ENCODE measurements around the gene CMIP. TPM values are rescaled to one million over a fixed set of nuclear protein-coding genes. Genes with fewer than 3 reads are reported as not detected.

The CMIP gene
- total RNA-seq, 1 experiment from 2014 or later: 10.7 TPM

GRCh38 chr16:81708266-81709015 is 263.8 kb downstream of the CMIP start:
- Histone ChIP-seq H3K36me3 (peaks cover 54% of the 10 kb centered on the region), H3K9me3 (replicated peaks) (no peaks in the 10 kb centered on the region), H3K4me1 (replicated peaks) (peaks cover 20% of the 10 kb centered on the region), H3K4me3 (no peak overlapping the region), H3K27me3 (replicated peaks) (no peaks in the 10 kb centered on the region), H3K27ac (no peak overlapping the region)
- no peak for DNase-seq (ENCODE audit: low read depth in 1 of 2, low spot score in 2 of 2)

DNA sequence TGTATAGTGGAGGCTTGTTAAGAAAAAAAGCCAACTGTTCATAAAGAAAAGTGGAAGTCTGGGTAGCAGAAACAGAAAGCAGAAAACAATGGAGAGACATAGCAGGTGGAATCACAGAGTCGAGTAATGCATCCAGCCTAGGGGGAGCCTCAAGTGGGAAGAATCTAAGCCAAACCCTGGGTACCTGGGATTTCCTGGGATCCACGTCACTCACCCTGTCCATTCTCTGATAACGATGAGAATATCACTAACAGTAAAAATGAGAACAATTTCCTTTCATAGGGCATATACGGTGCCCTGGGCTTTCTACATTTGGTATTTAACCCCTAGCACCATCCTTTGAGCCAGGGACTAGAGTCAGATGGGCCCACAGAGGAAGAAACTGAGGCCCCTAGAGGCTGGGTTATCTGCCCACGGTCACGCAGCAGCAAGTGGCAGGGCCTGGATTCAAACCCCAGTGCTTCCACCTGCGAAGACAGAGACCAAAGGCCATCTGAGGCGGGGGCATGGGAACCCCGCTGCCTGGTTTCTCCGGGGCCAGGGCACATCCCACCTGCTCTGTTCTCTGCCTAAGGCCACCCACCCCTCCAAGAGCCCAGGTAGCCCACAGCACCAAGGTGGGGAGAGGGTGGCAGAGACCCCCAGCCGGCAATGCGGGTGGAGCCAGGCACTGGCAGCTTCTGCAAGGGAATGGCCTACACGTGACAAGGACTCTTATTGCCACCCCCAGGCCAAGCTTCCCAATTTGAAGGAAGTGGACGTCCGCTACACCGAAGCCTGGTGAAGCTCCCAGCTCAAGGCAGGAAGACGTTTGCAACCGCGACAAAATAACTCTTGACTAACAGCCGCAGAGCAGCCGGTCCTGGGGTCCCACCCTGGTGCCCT is 264.6 kb downstream of the CMIP start:
- no peak overlapping the region for H3K4me3 ChIP-seq
- no peak overlapping the region for H3K27ac ChIP-seq
- H3K9me3 ChIP-seq (replicated peaks): no peaks in the 10 kb centered on the region
- DNase-seq (ENCODE audit: low read depth in 1 of 2, low spot score in 2 of 2): no peak
- H3K36me3 ChIP-seq: peaks cover 50% of the 10 kb centered on the region
- H3K4me1 ChIP-seq (replicated peaks): peaks cover 15% of the 10 kb centered on the region
- H3K27me3 ChIP-seq (replicated peaks): no peaks in the 10 kb centered on the region

- Histone ChIP-seq H3K4me1 (replicated peaks) (peaks cover 15% of the 10 kb centered on the region), H3K9me3 (replicated peaks) (no peaks in the 10 kb centered on the region), H3K27ac (no peak overlapping the region), H3K4me3 (no peak overlapping the region), H3K36me3 (peaks cover 45% of the 10 kb centered on the region), H3K27me3 (replicated peaks) (no peaks in the 10 kb centered on the region)
- no peak for DNase-seq (ENCODE audit: low read depth in 1 of 2, low spot score in 2 of 2)
These were observed 265.4 kb downstream of the CMIP start for GRCh38 chr16:81710044-81710443.

GRCh38 chr16:81710596-81710995 is 266.0 kb downstream of the CMIP start:
- no peak for DNase-seq (ENCODE audit: low read depth in 1 of 2, low spot score in 2 of 2)
- no peak overlapping the region for H3K27ac ChIP-seq
- peaks cover 40% of the 10 kb centered on the region for H3K36me3 ChIP-seq

DNA sequence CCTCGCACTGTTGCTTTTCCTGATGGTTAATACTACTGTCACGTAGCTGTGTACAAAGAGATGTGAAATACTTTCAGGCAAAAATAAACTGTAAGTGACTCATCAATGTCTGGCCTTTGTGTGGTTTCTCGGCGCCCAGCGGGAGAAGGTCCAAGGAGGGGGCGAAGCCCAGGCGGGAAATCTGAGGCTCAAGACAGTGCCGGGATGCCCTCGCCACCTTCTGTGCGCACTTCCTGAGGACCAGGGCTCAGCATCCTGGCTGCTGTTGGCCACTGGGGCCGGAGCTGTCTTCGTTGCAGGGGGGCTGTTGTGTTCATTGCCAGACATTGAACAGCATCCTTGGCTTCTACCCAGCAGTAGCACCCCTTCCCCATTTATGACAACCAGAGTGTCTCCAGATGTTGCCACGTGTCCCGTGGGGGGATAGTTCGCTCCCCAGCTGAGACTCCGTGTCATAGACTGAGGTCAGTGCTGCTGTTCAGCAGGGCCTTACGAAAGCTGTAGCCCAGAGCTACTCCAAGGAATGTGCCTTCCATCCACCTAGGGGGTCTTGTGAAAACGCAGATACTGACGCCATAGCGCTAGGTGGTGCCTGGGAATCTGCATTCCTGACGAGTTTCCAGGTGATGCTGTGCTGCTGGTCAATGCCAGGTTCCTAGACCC is 267.2 kb downstream of the CMIP start:
- Histone ChIP-seq H3K36me3 (peaks cover 28% of the 10 kb centered on the region), H3K4me3 (no peak overlapping the region), H3K27ac (peak overlapping the region; percentile 37), H3K9me3 (replicated peaks) (no peaks in the 10 kb centered on the region), H3K4me1 (replicated peaks) (peaks cover 15% of the 10 kb centered on the region), H3K27me3 (replicated peaks) (no peaks in the 10 kb centered on the region)
- DNase-seq (ENCODE audit: low read depth in 1 of 2, low spot score in 2 of 2): peak; percentile 92 to 93

More at GRCh38 chr16:81710596-81710995, 266.0 kb downstream of the CMIP start:
- Histone ChIP-seq H3K27me3 (replicated peaks) (no peaks in the 10 kb centered on the region), H3K9me3 (replicated peaks) (no peaks in the 10 kb centered on the region), H3K4me1 (replicated peaks) (peaks cover 15% of the 10 kb centered on the region), H3K4me3 (no peak overlapping the region)

DNA sequence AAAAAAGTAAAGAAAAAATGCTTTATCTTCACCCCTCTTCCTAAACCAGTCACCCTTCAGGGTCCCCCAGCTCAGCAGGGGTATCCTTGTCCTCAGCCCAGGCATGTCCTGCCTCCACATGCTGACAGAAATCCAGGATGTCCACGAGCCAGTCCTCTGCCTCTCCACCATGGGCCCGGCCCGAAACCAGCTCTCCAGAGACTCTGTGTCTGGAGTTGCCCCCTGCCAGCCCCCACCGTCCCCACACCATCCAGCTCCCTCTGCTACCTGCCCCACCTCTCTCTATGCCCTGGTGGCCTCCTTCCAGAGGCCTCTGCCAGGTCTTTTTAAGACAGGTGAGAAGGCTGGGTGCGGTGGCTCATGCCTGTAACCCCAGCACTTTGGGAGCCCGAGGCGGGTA is 268.1 kb downstream of the CMIP start:
- DNase-seq (ENCODE audit: low read depth in 1 of 2, low spot score in 2 of 2): no peak

DNA sequence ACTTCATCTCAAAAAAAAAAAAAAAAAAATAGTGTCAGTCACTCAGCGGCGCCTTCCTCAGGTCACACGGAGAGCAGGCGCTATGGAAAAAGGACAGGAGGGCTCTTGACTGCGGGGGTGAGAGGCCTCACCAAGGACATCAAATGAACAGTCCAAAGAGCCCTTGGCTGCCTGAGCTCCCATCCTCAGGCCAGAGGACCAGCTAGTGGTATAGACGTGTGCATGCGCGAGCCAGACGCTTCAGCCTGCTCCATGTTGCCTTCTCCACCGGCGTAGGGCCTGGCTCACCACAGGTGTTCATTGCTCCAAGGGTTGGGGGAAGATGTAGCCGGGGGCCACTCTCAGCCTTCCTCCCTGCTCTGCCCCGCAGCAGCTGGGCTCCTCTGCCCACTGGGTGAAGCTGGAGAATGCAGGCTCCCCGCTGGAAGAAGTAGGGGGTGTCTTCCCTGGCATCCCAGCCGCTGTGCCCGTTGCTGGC is 268.7 kb downstream of the CMIP start:
- H3K27ac ChIP-seq: no peak overlapping the region
- peaks cover 12% of the 10 kb centered on the region for H3K36me3 ChIP-seq
- no peak overlapping the region for H3K4me3 ChIP-seq
- no peak for DNase-seq (ENCODE audit: low read depth in 1 of 2, low spot score in 2 of 2)
- H3K27me3 ChIP-seq (replicated peaks): no peaks in the 10 kb centered on the region
- peaks cover 24% of the 10 kb centered on the region for H3K4me1 ChIP-seq (replicated peaks)
- no peaks in the 10 kb centered on the region for H3K9me3 ChIP-seq (replicated peaks)

More for the DNA sequence above, 268.1 kb downstream of the CMIP start:
- Histone ChIP-seq H3K4me1 (replicated peaks) (peaks cover 19% of the 10 kb centered on the region), H3K27me3 (replicated peaks) (no peaks in the 10 kb centered on the region), H3K9me3 (replicated peaks) (no peaks in the 10 kb centered on the region), H3K36me3 (peaks cover 19% of the 10 kb centered on the region), H3K4me3 (no peak overlapping the region), H3K27ac (no peak overlapping the region)

- no peak for DNase-seq (ENCODE audit: low read depth in 1 of 2, low spot score in 2 of 2)
- H3K27ac ChIP-seq: no peak overlapping the region
- H3K4me3 ChIP-seq: no peak overlapping the region
- H3K9me3 ChIP-seq (replicated peaks): no peaks in the 10 kb centered on the region
- H3K4me1 ChIP-seq (replicated peaks): peaks cover 29% of the 10 kb centered on the region
- no peaks in the 10 kb centered on the region for H3K27me3 ChIP-seq (replicated peaks)
- H3K36me3 ChIP-seq: peaks cover 8% of the 10 kb centered on the region
These were observed 269.2 kb downstream of the CMIP start for GRCh38 chr16:81713796-81714195.

DNA sequence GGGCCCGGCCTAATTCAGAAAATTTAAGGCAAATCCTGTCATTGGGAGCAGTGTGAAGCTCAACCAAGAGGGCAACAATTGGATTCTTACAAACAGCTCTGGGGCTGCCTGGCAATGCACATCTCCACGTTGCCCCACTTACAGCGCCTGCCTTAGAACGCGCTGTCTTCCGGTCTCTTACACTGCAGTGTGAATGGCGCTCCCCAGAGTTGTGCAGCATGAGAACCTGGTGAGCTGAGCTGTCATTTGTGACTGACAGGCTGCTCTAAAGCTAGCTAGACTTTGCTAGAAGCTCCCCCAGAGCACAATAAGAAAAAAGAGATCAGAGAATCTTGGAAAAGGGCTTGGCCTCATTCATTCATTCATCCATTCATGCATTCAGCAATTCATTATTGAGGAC is 270.0 kb downstream of the CMIP start:
- no peaks in the 10 kb centered on the region for H3K27me3 ChIP-seq (replicated peaks)
- H3K4me1 ChIP-seq (replicated peaks): peaks cover 35% of the 10 kb centered on the region
- H3K4me3 ChIP-seq: no peak overlapping the region
- H3K27ac ChIP-seq: no peak overlapping the region
- DNase-seq (ENCODE audit: low read depth in 1 of 2, low spot score in 2 of 2): no peak
- no peaks in the 10 kb centered on the region; the same call in 1 of the 2 replicates for H3K36me3 ChIP-seq
- no peaks in the 10 kb centered on the region for H3K9me3 ChIP-seq (replicated peaks)

DNA sequence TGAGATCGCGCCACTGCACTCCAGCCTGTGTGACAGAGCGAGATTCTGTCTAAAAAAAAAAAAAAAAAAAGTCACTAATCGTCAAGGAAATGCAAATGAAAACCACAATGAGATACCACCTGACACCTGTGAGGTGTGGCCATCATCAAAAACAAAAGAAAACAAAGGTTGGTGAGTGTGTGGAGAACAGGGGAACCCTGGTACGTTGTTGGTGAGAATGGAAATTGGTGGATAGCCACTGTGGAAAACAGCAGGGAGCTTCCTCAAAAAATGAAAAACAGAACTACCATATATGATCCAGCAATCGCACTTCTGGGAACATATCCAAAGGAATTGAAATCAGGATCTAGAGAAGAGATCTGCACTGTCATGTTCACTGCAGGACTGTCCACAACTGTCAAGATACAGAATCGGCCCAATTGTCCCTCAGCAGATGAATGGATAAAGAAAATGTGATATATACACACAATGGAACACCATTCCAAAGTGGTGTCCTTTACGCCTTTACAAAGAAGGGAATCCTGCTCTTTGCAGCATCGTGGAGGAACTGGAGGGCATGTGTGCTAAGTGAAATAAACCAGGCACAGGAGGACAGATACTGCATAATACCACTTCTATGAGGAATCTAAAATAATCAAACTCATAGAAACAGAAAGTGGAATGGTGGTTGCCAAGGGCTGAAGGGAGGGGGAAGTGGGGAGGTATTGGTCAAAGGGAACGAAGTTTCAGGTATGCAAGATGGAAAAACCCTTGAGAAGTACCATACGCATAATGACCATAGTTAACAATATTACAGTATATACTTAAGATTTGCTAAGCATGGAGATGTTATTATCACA is 271.0 kb downstream of the CMIP start:
- no peaks in the 10 kb centered on the region for H3K27me3 ChIP-seq (replicated peaks)
- H3K4me1 ChIP-seq (replicated peaks): peaks cover 44% of the 10 kb centered on the region
- H3K36me3 ChIP-seq: no peaks in the 10 kb centered on the region
- DNase-seq (ENCODE audit: low read depth in 1 of 2, low spot score in 2 of 2): no peak
- H3K4me3 ChIP-seq: no peak overlapping the region
- no peak overlapping the region for H3K27ac ChIP-seq
- no peaks in the 10 kb centered on the region for H3K9me3 ChIP-seq (replicated peaks)

- no peaks in the 10 kb centered on the region for H3K36me3 ChIP-seq
- no peak for DNase-seq (ENCODE audit: low read depth in 1 of 2, low spot score in 2 of 2)
- peaks cover 48% of the 10 kb centered on the region for H3K4me1 ChIP-seq (replicated peaks)
- H3K9me3 ChIP-seq (replicated peaks): no peaks in the 10 kb centered on the region
- no peaks in the 10 kb centered on the region for H3K27me3 ChIP-seq (replicated peaks)
- H3K4me3 ChIP-seq: no peak overlapping the region
- no peak overlapping the region for H3K27ac ChIP-seq
These were observed 272.0 kb downstream of the CMIP start for GRCh38 chr16:81716478-81717225.

DNA sequence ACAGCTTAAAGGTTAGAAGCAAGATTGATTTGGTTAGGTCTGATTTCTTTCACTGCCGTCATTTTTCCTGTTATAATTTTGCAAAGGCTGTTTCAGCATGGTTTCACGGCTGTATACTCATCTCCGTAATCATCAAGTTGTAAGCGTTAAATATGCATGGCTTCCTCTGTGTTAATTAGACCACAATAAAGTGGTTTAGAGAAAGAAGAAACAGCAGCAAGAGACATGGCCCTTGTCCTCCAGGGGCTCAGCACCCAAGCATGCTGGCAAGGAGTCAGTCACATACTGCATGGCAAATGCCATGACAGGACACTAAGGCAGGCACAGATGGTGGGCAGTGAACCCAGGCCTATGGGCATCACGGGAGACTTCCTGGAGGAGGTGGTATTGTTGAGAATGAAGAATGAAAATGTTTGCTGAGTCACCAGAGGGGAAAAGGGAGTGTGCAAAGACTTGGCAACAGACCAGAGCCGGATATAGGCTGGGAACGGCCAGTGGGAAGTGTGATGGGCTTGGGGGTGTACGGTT is 273.1 kb downstream of the CMIP start:
- Histone ChIP-seq H3K4me1 (replicated peaks) (peaks cover 48% of the 10 kb centered on the region), H3K36me3 (no peaks in the 10 kb centered on the region), H3K9me3 (replicated peaks) (no peaks in the 10 kb centered on the region), H3K4me3 (no peak overlapping the region), H3K27me3 (replicated peaks) (no peaks in the 10 kb centered on the region), H3K27ac (peak overlapping the region; percentile 37; the same call in 1 of the 2 replicates)
- DNase-seq (ENCODE audit: low read depth in 1 of 2, low spot score in 2 of 2): no peak
